Ovary (tissue), 9 donors: Measurements from ENCODE around the gene GALNT6. TPM values are rescaled to one million over a fixed set of nuclear protein-coding genes. Genes with fewer than 3 reads are reported as not detected.

ENCODE experiments used
- DNase-seq, 5 donors: peaks; one replicate each; pipeline ENCODE4 v3.0.0-alpha.2; 2019 to 2020
- H3K27ac ChIP-seq, 2 donors: fragments of 200-600 bp; one replicate each; pipeline versions ENCODE4 v1.5.1 to v1.8.0; 2019 to 2022
- H3K27me3 ChIP-seq: fragments of 200-600 bp; one replicate; pipeline ENCODE4 v1.8.0; 2022
- H3K36me3 ChIP-seq: fragments of 200-600 bp; sonication (generic); one replicate; pipeline ENCODE4 v1.5.1; 2019
- H3K4me1 ChIP-seq: one replicate; pipeline ENCODE4 v1.8.1; 2013; ENCODE audit warnings: mild to moderate bottlenecking, moderate library complexity; ENCODE audit not compliant: insufficient read depth
- H3K4me3 ChIP-seq: fragments of 200-600 bp; sonication (generic); one replicate; pipeline ENCODE4 v1.5.1; 2017
- H3K9me3 ChIP-seq, 2 donors: fragments of 200-600 bp in 1 of 2; sonication (generic) in 1 of 2; one replicate each; pipeline versions ENCODE4 v1.5.1 to v1.8.1; 2013 to 2019; ENCODE audit warnings: mild to moderate bottlenecking in 1 of 2, moderate library complexity in 1 of 2
- CTCF ChIP-seq, 3 donors: fragments of 450-650 bp in 2 of 3; fragments of 200-600 bp in 1 of 3; IDR thresholded peaks; one replicate each; pipeline versions ENCODE4 v1.5.1 to v1.8.0; 2016 to 2022; ENCODE audit warnings: antibody characterized with exemption in 3 of 3, mild to moderate bottlenecking in 1 of 3
- EP300 ChIP-seq: sonication (generic); formaldehyde crosslinking; IDR thresholded peaks from one replicate; pipeline ENCODE4 v1.6.1; 2017; ENCODE audit warnings: antibody characterized with exemption
- POLR2A ChIP-seq: fragments of 450-650 bp; IDR thresholded peaks from one replicate; pipeline ENCODE4 v1.6.1; 2017; ENCODE audit warnings: antibody characterized with exemption, mild to moderate bottlenecking, moderate library complexity
- WGBS, 3 donors: extraction: QIAGEN DNeasy Blood & Tissue Kit in 1 of 3; methylation state at CpG; one replicate each; pipeline versions ENCODE4 v1.1.5 to v1.1.7; 2013 to 2017; 5-methylcytosine and 5-hydroxymethylcytosine counted together
- intact Hi-C, 4 donors: fragments of 100-400 bp; cut with DNase I; formaldehyde crosslinking; loops; one replicate each; pipeline versions ENCODE4 v1.11.0 to v1.15.1; 2022 to 2023
- polyA plus RNA-seq, 2 donors: library from polyadenylated mRNA; stranded (reverse); fragments of 200-250 nt in 1 of 2; fragments of 350-450 nt in 1 of 2; fragmentation: Illumina TruSeq in 1 of 2; extraction: RNeasy Lipid Tissue Mini Kit (QIAGEN cat#74804) in 1 of 2; gene quantifications; one replicate each; pipeline ENCODE4 v1.2.3, GENCODE V29; 2013 to 2014
- total RNA-seq, 7 donors: library from RNA; depleted of rRNA in 2 of 7; stranded (reverse); fragments of >200 nt in 2 of 7; fragmentation: NEBNext Ultra II Directional in 3 of 7; extraction: Animal tissue kit (Norgen Biotek cat#: 25700) in 3 of 7; gene quantifications; one replicate each; pipeline versions ENCODE4 v1.1.0 to v1.2.4, GENCODE V29; 2016 to 2023
- donor health status: DM: no; HTN: no; CAD: no; lungs with moderate emphysema.
- donor health status: DM: no; HTN: no; CAD: no.
- donor health status: Bipolar disorder and iron deficiency.
- donor health status: DM: yes; HTN: yes; CAD: no.
- donor health status: DM: no; HTN: no; CAD: no.
- donor health status: DM: yes; HTN: yes; CAD: no.

GALNT6 gene
- total and polyA plus RNA-seq, 9 donors: 0.51 to 14.5 (median 2.7) TPM

GRCh38 chr12:51370667-51371066 lies 20.5 kb downstream of the GALNT6 start:
- TF ChIP-seq POLR2A (no peak), EP300 (no peak), CTCF (IDR thresholded peaks at IDR 0.05) (no peak)
- H3K9me3 ChIP-seq: no peaks in the 10 kb centered on the region
- peaks cover 3% of the 10 kb centered on the region for H3K4me1 ChIP-seq
- intact Hi-C loops: no loop called here
- no peaks in the 10 kb centered on the region for H3K27me3 ChIP-seq
- no peaks in the 10 kb centered on the region for H3K36me3 ChIP-seq
- H3K4me3 ChIP-seq: no peak overlapping the region
- no peak for DNase-seq
- H3K27ac ChIP-seq: no peak overlapping the region
- WGBS, 3 donors: 95 to 96% (median 96%) methylated on average over 9 of the region's 9 CpGs

- Histone ChIP-seq H3K36me3 (no peaks in the 10 kb centered on the region), H3K4me3 (no peak overlapping the region), H3K27me3 (no peaks in the 10 kb centered on the region), H3K4me1 (peaks cover 3% of the 10 kb centered on the region), H3K27ac (no peak overlapping the region), H3K9me3 (no peaks in the 10 kb centered on the region)
- WGBS, 3 donors: 87 to 94% (median 94%) methylated on average over 4 of the region's 4 CpGs
- intact Hi-C loops: no loop called here
- DNase-seq: no peak
- TF ChIP-seq POLR2A (no peak), CTCF (IDR thresholded peaks at IDR 0.05) (no peak), EP300 (no peak)
Measured at GRCh38 chr12:51369581-51369980, 21.6 kb downstream of the GALNT6 start.

- Histone ChIP-seq H3K4me1 (peaks cover 3% of the 10 kb centered on the region), H3K36me3 (no peaks in the 10 kb centered on the region), H3K27ac (no peak overlapping the region), H3K4me3 (no peak overlapping the region), H3K27me3 (no peaks in the 10 kb centered on the region), H3K9me3 (no peaks in the 10 kb centered on the region)
- no peak for DNase-seq
- no peak for TF ChIP-seq CTCF (IDR thresholded peaks at IDR 0.05)
- no peak for TF ChIP-seq POLR2A
- TF ChIP-seq EP300: no peak
- 59 to 62% (median 62%) methylated on average over 17 of the region's 17 CpGs for WGBS, 3 donors
- intact Hi-C loops: no loop called here
Measured at GRCh38 chr12:51368640-51369517, 22.3 kb downstream of the GALNT6 start.

GRCh38 chr12:51365276-51365675 lies 25.9 kb downstream of the GALNT6 start:
- no peak for DNase-seq
- no peaks in the 10 kb centered on the region for H3K36me3 ChIP-seq
- H3K27ac ChIP-seq: no peak overlapping the region
- H3K9me3 ChIP-seq: no peaks in the 10 kb centered on the region
- H3K4me3 ChIP-seq: no peak overlapping the region
- no peaks in the 10 kb centered on the region for H3K27me3 ChIP-seq
- H3K4me1 ChIP-seq: no peaks in the 10 kb centered on the region
- TF ChIP-seq POLR2A: no peak
- no peak for TF ChIP-seq EP300
- no peak for TF ChIP-seq CTCF (IDR thresholded peaks at IDR 0.05)
- WGBS, 3 donors: 94 to 97% (median 94%) methylated on average over 10 of the region's 10 CpGs
- intact Hi-C loops: no loop called here
